ENCODE measurements around the gene OR10A4.

- TF ChIP-seq CTCF (IDR thresholded peaks at IDR 0.05) = no peak
- no peak for TF ChIP-seq POLR2A (IDR thresholded peaks at IDR 0.05)
Observed at GRCh38 chr11:6828103-6828502, 48.3 kb upstream of the OR10A4 start.

Measured in uterus (tissue), 2 donors.